ENCODE data around the gene ANO10.

GRCh38 chr3:43361077-43361476 is 260.7 kb downstream of the ANO10 start:
- TF ChIP-seq CTCF (IDR thresholded peaks at IDR 0.05) = no peak
- TF ChIP-seq POLR2A (IDR thresholded peaks at IDR 0.05) = no peak

Data from heart left ventricle (tissue), 13 donors.